Stimulated activated CD4-positive, alpha-beta T cell treated with anti-CD3 and anti-CD28 coated beads, Interleukin-4, amount 100 ng/mL, for 48 hours (primary cell): Measurements from ENCODE around the gene TSEN2.
"Not testable (repeated sequence)": the region's sequence is repeated elsewhere in the genome, so short reads cannot be mapped to it uniquely, and the experiment has no call there.

Source experiments
- DNase-seq, 2 donors: peaks; one replicate each; pipeline ENCODE4 v3.0.0-alpha.2; 2020; ENCODE audit warnings: low read depth in 2 of 2

The TSEN2 gene

DNA sequence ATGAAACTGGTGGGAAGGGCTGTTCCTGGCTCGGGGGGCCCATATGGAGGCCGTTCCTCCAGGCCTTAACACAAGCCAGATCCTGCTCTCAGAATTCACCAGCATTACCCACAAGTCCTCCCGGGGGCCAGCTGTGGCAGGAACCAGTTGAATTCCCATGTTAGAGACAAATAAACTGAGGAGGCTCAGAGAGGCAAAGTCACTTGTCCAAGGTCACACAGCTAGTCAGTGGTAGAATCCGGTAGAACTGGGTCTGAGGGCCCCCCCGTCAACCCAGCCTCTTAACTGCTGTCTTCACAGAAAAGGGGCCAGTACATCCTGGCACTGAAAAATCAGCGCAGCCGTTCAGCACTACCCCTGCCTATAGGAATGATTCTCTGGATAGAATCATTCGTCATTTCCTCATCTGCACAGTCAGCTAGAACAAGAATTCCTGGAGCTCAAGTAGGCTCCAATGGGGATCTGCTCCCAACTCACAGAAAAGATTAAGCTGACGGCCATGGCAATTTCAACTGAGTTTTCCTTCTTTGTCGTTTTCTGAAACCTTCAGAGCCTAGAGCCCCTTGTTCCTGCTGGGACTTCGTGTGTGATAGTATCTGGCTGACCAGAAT lies 12.2 kb upstream of the TSEN2 start:
- DNase-seq: no peak

DNA sequence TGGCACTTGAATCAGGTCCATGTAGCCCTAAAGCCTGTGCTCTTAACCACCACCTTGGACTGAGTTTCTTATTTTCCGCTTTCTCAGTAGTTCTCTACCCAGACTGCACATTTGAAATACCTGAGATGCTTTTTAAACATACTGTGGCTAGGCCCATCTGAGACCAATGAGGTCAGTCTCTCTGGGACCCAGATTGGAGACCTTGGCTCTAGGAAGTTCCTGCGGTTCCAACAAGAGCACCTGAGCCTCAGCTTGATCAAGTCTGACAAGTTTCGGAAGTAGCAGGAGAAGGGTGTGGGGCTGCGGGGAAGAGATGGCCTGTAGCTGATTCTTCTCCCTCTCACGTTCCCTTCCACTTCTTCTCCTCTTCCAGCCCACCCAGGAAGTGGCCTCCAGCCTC lies 11.5 kb upstream of the TSEN2 start:
- DNase-seq: no peak

DNA sequence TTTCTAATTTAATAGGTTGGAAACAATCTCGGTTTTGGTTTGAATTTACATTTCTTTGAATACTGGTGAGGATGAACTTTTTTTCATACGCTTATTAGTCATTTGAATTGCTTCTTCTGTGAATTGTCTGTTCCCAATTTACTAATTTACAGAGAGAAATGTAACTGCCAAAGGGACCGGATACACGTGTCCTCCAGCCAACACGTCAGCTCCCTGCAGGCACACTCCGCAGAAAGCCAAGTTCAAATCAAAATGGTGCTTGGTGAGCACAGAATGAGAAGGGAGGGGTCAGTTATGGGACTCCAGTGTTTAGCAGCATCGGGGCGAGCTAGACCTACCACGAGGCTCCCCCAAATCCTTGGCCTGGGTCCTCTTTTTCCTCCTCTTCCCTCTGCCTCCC lies 10.8 kb upstream of the TSEN2 start:
- DNase-seq: no peak

DNA sequence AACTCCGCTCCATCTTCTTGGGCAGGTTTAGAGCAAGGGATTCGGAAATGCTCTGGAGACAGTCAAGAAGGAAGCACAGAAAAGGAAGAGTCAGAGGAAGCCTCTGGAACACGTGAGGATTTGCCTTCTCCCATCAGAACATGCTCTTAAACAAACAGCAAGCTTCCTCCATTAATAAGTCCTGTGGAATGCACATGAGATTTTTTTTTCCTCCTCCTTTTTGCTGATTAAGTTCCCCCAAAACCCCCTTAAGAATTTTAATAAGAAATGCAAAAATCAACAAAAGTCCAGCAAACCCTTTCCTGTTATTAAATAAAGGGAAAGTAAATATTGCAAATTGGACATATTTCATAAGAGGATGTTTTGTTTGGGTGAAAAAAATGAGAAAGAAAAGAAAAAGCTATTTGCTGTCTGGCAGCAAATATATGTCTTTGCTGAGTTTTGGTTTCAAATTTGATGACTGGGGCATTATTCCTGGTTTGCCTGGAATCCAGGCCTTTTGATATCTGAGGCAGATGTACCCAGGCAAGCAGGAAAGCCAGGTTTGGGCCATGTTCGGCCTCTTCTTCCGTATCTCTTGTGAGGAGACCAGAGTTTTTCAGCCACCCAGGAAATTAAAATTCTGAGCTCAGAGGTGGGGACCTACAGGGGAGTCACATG lies 7.9 kb upstream of the TSEN2 start:
- DNase-seq: no peak

DNA sequence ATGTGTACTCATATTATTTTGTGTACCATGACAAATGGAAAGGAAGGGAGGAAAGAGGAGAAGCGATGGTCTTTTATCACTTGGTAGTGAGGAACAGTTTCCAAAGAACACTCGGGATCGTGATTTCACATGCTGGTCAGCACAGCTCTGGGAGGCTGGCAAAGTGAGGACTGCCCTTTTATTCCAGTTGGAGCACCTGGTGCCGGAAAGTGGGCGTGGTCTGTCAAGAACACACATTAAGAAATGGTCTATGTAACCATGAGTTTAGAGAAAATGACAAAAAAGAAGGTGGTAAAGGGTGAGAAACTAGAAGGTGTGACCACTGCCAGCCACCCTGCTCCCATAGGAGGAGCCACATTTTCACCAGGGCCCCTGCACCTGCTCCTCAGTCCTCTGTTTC lies 7.0 kb upstream of the TSEN2 start:
- DNase-seq: no peak

DNA sequence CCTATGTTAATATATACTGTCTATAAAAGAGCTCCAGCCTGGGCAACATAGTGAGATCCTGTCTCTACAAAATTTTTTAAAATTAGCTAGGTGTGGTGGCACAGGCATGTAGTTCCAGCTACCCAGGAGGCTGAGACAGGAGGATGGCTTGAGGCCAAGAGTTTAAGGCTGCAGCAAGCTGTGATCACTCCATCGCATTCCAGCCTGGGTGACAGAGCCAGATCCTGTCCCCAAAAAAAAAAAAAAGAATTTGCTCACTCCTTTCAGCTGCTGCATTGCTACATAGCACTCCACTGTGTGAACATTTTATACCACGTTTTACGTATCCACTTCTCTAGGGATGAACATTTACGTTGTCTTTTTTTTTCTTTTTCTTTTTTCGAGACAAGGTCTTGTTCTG lies 6.0 kb upstream of the TSEN2 start:
- no peak for DNase-seq

DNA sequence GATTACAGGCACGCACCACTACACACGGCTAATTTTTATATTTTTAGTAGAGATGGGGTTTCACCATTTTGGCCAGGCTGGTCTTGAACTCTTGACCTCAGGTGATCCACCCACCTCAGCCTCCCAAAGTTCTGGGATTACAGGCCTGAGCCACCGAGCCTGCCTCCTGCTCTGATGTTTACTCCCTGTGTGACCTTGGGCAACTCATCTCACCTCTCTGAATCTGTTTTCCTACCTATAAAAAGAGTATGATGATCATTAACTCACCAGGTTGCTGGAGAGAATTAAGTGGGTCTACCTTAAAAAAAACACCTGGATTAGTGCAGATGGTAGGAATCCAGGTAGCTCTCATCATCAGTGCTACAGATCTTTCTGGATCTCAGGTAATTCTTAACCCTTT lies 5.1 kb upstream of the TSEN2 start:
- not testable (repeated sequence) for DNase-seq

DNA sequence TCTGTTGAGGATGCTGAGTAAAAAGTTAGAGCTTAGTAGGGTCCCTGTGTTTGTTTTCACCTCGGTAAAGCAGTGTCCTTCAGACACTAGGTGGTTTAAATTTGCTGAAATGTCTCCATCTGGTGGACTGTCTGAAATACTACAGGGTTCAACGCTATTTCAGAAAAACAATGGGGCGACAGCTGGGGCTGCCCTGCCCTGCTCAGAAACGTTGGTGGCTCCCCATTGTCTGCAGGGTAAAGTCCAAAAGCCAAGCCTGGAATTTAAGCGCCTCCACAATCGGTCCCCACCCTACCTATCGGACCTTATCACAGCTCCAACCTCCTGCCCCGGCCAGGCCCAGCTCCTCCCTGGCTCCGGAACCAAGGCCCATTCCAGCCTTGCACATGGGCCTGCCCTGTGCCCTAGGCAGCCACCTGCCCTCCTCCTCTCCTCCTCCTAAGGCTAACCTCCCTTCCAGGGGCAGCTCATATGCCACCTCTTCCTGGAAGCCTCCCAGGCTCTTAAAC lies 4.3 kb upstream of the TSEN2 start:
- DNase-seq: peak in 1 of 2 donors; percentile 17

DNA sequence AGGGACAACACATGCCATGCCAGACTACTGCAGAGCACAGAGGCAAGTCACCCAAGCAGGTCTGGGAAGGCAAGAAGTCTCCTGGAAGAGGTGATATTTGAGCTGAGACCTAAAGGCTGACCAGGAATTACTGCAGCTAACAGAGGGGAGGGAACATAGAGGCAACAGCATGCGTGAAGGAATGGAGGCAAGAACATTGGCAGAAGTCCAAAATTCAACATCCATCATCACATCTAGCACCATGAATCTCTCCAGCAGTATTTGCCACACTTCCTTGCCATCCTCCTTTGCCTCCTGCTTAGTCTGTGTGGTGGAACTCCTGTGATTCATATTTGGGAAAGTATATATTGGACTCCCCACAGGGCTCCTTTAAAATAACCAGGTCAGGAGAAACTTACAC lies 870 bp upstream of the TSEN2 start:
- no peak for DNase-seq

DNA sequence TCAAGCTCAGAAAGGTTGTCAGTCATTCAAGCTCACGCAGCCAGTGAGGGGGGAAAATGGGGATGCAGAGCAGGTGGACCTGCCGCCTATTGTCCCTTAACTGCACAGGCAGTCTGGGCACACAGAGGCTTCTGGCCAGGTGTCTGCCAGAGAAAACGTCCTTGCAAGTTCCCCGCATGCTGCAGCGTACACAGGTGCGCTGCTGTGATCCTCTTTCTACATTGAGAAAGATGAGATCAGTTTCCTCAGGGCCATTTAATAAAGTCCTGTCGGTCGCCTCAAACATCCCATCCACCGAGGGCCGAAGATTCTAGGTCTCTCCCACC lies 445 bp upstream of the TSEN2 start:
- no peak for DNase-seq

DNA sequence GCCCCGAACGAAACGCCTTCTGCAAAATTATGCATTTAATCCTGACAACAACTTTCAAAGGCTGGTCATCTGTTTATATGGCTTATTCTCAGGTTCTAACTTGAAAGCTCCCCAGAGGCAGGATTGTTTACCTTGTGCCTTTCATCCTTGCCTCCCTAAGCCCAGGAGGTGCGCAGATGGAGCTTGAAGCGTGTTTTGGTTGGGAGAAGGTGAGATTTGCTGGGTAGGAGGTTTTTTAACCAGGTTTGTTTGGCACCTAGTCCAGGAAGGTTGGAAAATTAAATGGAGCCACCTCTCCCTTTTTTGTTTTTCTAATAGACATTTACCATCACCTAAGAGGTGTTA lies 675 bp downstream of the TSEN2 start:
- no peak for DNase-seq

DNA sequence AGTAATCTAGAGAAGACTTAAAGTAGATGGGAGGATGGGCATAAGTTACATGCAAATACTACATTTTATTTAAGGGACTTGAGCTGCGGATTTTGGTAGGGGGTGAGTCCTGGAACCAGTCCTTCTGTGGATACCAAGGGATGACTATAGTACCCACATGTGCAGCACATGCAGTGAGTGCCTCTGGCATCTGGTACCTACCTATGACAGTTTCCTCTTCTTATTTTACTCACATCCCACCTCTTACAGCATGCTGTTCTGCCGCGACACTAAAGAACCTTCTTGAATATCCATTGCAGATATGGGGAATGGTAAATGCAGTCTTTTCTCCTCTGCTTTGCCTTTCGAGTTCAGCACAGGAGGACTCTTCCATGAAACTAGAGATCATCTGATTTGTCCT lies 1.7 kb downstream of the TSEN2 start:
- DNase-seq: no peak

DNA sequence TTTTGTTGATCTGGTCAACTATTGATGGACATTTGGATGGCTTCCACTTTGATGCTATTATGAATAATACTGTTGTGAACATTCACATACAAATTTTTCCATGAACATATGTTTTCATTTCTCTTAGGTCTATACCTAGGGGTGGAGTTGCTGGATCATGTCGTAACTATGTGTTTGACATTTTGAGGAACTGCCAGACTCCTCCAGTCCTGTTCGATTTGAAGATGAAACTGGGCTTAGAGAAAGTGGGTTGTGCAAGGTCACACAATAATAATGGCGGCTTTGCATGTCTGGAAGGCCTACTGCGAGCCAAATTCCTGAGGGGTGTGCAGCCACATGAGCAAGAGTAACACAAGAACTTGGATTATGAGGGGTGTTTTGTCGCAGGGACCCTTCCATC lies 2.6 kb downstream of the TSEN2 start:
- DNase-seq: no peak

DNA sequence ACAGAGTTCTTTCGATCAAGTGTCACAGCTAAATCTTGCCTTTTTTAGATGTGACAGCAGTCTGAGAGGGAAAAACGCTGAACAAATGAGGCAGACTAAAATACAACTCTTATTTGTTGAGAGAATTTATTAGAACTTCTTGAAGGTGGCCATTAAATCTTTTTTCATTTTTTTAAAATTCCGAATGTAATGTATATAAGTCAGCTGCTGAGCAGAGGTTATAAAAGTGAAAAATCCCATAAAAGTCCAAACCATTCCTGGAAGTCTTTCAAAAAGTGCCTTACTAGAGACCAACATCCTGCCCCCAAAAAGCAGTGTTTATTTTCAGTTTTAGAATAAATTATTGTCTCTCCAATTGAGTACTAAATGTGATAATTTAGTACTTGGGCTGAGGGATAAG lies 3.1 kb downstream of the TSEN2 start:
- no peak for DNase-seq

DNA sequence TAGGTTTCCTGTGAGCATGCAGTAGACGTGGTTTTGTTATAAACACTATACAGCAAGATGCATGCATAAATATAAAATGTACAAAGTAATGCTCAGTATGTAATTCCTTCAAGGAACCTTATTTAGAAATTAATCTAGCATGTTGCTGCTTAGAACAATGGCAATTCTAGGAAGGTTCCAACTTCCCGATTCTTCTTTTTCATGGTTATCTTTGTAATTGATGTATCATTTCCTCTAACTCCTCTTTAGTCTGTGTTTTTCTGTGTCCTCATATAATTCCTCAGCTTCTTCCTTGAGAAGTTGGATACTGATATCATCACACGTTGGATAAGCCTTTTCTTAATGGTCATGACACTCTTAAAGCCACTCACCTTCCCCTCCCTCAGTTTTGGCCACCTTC lies 3.5 kb downstream of the TSEN2 start:
- no peak for DNase-seq

DNA sequence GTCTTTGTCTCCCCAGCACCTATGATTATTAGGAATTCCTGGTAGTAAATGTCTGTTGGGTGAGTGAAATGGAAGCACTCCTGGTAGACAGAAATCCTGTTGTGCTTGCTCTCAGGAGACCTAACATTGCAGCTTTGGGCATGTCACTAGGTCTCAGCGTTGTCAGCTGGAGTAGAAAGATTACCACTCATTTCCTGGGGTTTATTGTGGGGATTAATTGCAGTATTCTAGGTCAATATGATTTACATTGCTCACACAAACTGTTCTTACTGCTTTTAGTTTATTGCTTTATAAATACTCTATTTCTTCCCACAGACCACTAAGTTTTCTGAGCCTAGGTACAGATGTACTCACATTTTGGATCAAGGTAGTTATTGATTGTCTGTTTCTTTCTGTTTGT lies 5.1 kb downstream of the TSEN2 start:
- DNase-seq: no peak

DNA sequence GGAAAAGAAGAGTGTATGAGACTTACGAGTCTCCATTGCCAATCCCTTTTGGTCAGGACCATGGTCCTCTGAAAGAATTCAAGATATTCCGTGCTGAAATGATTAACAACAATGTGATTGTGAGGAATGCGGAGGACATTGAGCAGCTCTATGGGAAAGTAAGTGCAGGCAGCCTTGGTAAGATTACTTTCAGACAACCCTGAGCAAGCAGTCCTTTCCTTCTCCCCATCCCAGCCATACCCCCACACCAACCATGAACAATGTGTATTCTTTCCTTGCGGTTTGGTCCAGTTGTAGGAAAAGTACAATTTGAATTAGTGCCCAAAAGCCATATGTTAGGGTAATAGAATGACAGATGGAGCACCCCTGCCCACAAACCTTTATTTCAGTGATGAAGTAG lies 5.6 kb downstream of the TSEN2 start:
- DNase-seq: no peak

DNA sequence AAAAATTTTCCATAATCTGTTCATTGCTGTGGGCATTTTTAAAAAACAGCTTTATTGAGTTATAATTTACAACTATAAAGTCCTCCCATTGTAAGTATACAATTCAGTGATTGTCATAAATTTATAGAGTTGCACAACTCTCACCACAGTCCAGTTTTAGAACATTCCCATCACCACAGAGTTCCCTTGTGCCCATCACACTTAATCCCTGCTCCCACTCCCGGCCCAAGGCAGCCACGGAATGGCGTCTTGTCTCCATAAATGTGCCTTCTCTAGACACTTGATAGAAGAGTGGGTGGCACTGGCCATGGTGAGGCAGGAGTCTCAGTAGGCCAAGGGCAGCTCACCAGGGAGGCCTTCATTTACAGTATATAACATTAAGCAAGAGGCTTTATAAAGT lies 6.3 kb downstream of the TSEN2 start:
- no peak for DNase-seq

DNA sequence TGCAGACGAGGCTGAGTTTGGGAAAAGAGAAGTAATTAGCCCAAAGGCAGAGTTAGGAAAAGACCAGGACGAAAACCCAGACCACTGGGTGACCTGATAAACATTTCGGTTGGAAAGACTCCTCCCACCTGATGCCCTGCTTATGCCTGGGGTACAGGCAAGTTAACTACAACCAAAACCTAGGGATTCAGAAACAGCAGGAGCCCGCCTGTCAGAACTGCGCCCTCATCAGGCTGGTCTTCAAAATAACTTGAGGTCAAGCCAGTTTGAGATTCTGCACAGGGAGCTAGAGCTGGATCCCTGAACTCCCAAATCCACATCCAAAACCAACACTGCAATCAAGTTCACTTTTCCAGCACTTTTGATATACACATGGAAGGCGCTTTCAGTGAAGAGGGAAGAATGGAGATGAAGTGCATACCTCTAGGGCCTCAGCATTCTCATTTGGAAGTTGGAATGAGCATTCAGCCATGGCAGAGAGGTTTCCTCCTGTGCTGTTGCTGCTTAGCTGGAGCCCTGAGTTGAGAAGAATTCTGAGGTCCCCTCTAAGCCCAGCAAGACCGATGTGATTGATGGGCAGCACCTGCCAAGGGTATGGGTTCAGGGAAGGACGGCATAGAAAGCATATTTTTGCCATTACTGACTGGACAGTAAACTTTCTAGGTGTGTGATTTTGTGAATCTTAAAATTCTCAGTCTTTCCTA lies 11.6 kb downstream of the TSEN2 start:
- no peak for DNase-seq

DNA sequence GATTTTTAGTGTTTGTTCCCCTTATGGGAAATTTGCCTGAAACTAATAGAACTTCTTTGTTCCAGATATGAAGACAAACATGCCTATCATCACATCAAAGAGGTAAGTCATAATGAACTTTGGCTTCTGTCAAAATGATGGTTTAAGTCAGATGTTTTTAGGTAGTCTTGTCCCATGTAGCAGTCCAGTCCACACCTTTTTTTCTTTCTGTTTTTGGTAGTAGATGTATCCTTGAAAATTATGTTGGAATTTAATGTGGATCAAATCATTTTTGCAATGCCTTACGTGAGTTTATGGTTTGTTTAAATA lies 12.1 kb downstream of the TSEN2 start:
- DNase-seq: no peak

DNA sequence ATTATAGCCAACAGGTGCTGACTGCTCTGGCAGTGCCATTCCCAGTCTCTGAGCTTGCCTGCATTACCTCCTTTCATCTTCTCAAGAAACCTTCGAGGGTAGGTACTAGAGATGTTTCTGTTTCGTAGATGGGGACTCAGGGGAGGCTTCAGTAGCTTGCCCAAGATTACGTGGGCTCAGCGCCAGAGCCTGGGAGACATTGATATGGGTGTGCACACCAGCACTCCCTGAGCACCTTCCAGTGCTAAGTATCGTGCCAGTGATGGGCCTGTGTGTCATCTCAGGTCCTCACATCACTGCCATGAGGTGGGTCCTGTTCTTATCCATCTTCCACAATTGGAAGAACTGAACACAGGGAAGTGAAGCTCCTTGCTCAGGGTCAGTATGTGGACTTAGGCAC lies 15.2 kb downstream of the TSEN2 start:
- no peak for DNase-seq

DNA sequence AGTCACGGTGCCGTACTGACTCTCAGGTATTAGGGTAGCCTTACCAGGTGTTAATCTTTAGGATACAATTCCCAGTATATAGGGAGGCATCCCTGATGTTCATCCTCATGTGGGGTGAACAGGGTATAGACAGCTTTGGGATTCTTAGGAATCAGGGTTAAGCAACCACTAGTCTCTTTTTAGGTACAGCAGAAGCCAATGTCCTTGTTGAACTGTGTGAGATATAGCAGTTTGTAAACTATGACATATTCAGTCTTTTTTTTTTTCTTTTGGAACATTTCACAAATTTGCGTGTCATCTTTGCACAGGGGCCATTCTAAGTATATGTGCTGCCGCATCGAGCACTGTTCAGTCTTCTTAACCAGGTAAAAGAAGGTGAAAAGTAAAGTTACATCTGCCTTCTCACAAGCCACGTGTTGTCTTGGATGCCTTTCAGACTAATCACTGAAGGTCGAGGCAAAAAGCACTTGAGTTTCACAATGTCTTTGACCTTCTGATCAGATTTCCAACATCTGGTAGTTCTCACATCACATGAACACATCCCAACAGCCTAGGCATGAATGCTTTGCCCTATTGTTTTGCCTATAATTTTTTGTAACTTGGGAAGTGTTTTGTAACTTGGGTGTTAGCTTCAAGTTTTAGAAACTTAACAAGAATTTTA lies 17.2 kb downstream of the TSEN2 start:
- DNase-seq: no peak
